ENCODE measurements around the gene IGLON5. TPM values are rescaled to one million over a fixed set of nuclear protein-coding genes. Genes with fewer than 3 reads are reported as not detected.

IGLON5 gene
- total and polyA plus RNA-seq, 7 experiments from 2014 or later: not detected

DNA sequence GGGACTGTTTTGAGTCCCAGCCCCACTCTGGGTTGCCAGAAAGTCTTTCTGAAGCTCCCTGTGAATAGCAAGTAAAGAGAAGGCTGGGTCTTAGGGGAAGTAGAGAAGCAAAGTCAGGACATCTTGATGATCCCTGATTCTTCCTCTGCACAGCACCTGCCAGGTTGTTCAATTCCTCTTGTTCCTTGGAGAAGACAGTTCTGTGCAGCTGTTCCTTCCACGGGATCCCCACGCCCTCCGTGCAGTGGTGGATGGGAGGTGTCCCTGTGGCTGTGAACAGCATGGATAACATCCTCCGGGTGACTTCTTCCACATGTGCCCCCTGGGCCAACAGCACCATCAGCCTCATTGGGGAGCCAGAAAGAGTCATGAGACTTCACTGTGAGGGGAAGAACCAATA is 29.1 kb upstream of the IGLON5 start:
- Histone ChIP-seq H3K36me3 (ENCODE audit: control insufficient read depth in 2 of 3, insufficient read depth in 3 of 3, low read length in 3 of 3) (no peaks in the 10 kb centered on the region), H3K27ac (ENCODE audit: low read depth, low read length) (no peak overlapping the region), H3K4me3 (ENCODE audit: low read length) (no peak overlapping the region), H3K9me3 (ENCODE audit: control insufficient read depth in 2 of 3, low read length in 3 of 3) (no peaks in the 10 kb centered on the region), H3K27me3 (ENCODE audit: control insufficient read depth in 2 of 2, insufficient read depth in 2 of 2, low read length in 2 of 2) (peaks cover 0 to 3% of the 10 kb centered on the region in 2 donors), H3K4me1 (ENCODE audit: control insufficient read depth in 2 of 2, insufficient read depth in 2 of 2, low read length in 2 of 2) (no peaks in the 10 kb centered on the region)
- Mint-ChIP-seq H3K4me3 (no peak overlapping the region), H3K36me3 (peaks cover 0 to 4% (median 0%) of the 10 kb centered on the region in 5 donors), H3K4me1 (no peaks in the 10 kb centered on the region), H3K27me3 (peaks cover 25 to 56% (median 36%) of the 10 kb centered on the region in 5 donors), H3K9me3 (peaks cover 0 to 38% (median 6%) of the 10 kb centered on the region in 11 donors), H3K27ac (no peak overlapping the region)
- intact Hi-C loops (cut with micrococcal nuclease): no loop called here
- ATAC-seq: no peak
- ChIA-PET POLR2A (no interaction called here), CTCF (no interaction called here)
- DNase-seq: no peak

DNA sequence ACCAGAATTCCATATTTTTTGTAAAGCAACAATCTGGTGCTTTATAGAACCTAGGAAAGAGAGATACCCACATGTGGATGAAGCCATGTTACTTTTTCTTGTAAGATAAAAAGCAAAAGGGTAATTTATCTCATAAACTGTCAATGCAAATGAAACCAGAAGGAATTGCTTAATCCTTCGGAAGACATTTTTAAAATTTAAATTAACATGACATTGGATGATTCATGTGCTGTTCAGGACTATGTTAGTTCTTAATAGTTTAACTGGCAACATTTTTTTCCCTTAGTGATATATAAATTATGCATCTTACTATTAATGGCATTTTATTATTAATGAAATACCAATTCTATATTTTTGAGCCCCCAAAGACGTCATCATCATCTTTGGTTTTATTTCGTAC is 25.8 kb upstream of the IGLON5 start:
- Histone ChIP-seq H3K9me3 (ENCODE audit: control insufficient read depth in 2 of 3, low read length in 3 of 3) (no peaks in the 10 kb centered on the region), H3K27me3 (ENCODE audit: control insufficient read depth in 2 of 2, insufficient read depth in 2 of 2, low read length in 2 of 2) (peaks cover 0 to 3% of the 10 kb centered on the region in 2 donors), H3K4me3 (ENCODE audit: low read length) (no peak overlapping the region), H3K4me1 (ENCODE audit: control insufficient read depth in 2 of 2, insufficient read depth in 2 of 2, low read length in 2 of 2) (no peaks in the 10 kb centered on the region), H3K27ac (ENCODE audit: low read depth, low read length) (no peak overlapping the region), H3K36me3 (ENCODE audit: control insufficient read depth in 2 of 3, insufficient read depth in 3 of 3, low read length in 3 of 3) (no peaks in the 10 kb centered on the region)
- H3K27me3 Mint-ChIP-seq: peaks cover 18 to 35% (median 24%) of the 10 kb centered on the region in 5 donors
- ChIA-PET CTCF (no interaction called here), POLR2A (no interaction called here)
- peaks cover 0 to 30% (median 6%) of the 10 kb centered on the region in 11 donors for H3K9me3 Mint-ChIP-seq
- intact Hi-C loops (cut with micrococcal nuclease): no loop called here
- peaks cover 0 to 4% (median 0%) of the 10 kb centered on the region in 5 donors for H3K36me3 Mint-ChIP-seq
- H3K4me1 Mint-ChIP-seq: no peaks in the 10 kb centered on the region
- no peak overlapping the region for H3K27ac Mint-ChIP-seq
- no peak for ATAC-seq
- no peak for DNase-seq
- H3K4me3 Mint-ChIP-seq: no peak overlapping the region

DNA sequence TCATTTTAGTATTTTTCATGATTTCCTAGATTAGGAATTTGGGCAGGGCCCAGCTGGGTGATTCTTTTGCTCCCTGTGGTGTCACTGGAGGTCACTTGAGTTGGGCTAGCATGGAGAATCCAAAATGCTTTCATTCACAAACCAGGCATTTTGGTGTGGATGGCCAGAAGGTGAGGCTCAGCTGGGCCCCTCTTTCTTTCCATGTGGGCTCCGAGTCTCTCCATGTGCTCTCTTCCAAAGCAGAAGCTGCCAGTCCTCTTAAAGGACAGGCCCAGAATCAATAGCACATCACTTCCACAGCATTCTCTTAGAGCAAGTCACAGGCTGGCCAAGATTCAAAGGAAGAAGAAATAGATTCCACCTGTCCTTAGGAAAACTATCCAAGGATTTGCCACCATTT is 21.8 kb upstream of the IGLON5 start:
- CTCF ChIA-PET: no interaction called here
- intact Hi-C loops (cut with micrococcal nuclease): no loop called here
- ATAC-seq: no peak

DNA sequence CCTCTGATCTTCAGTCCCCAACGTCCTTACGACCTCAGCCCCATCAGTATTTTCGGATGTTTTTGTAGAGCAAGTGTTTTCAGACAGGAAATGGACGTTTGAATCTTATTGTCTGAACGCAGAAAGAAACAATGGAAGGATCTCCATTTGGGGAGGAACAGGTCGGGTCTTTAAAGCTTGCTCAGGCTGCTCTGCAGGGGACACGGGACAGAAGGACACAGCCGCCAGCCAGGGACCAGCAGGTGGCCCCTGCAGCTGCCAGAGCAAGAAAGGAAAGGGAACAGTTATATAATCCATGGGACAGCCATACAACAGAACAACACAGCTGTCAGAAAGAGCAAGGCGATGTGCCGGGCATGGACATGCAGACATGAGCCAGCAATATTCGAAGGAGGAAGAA is 18.5 kb upstream of the IGLON5 start:
- H3K9me3 ChIP-seq (ENCODE audit: control insufficient read depth in 2 of 3, low read length in 3 of 3): no peaks in the 10 kb centered on the region
- Mint-ChIP-seq H3K4me3 (no peak overlapping the region), H3K27ac (no peak overlapping the region), H3K36me3 (peaks cover 0 to 4% (median 0%) of the 10 kb centered on the region in 5 donors), H3K4me1 (no peaks in the 10 kb centered on the region), H3K9me3 (peaks cover 0 to 1% (median 0%) of the 10 kb centered on the region in 11 donors), H3K27me3 (peaks cover 0 to 31% (median 6%) of the 10 kb centered on the region in 5 donors)
- no peak overlapping the region for H3K27ac ChIP-seq (ENCODE audit: low read depth, low read length)
- no peaks in the 10 kb centered on the region for H3K36me3 ChIP-seq (ENCODE audit: control insufficient read depth in 2 of 3, insufficient read depth in 3 of 3, low read length in 3 of 3)
- ATAC-seq (no peak), DNase-seq (no peak)
- no peaks in the 10 kb centered on the region for H3K27me3 ChIP-seq (ENCODE audit: control insufficient read depth in 2 of 2, insufficient read depth in 2 of 2, low read length in 2 of 2)
- CTCF ChIA-PET: no interaction called here
- no peaks in the 10 kb centered on the region for H3K4me1 ChIP-seq (ENCODE audit: control insufficient read depth in 2 of 2, insufficient read depth in 2 of 2, low read length in 2 of 2)
- POLR2A ChIA-PET: no interaction called here
- intact Hi-C loops (cut with micrococcal nuclease): no loop called here
- no peak overlapping the region for H3K4me3 ChIP-seq (ENCODE audit: low read length)

More for the DNA sequence above, 21.8 kb upstream of the IGLON5 start:
- no peak for DNase-seq
- no peaks in the 10 kb centered on the region for H3K4me1 Mint-ChIP-seq
- no peak overlapping the region for H3K4me3 ChIP-seq (ENCODE audit: low read length)
- H3K36me3 Mint-ChIP-seq: peaks cover 0 to 4% (median 0%) of the 10 kb centered on the region in 5 donors
- H3K9me3 Mint-ChIP-seq: peaks cover 0 to 6% (median 0%) of the 10 kb centered on the region in 11 donors
- no peak overlapping the region for H3K27ac Mint-ChIP-seq
- no peaks in the 10 kb centered on the region for H3K9me3 ChIP-seq (ENCODE audit: control insufficient read depth in 2 of 3, low read length in 3 of 3)
- H3K4me1 ChIP-seq (ENCODE audit: control insufficient read depth in 2 of 2, insufficient read depth in 2 of 2, low read length in 2 of 2): no peaks in the 10 kb centered on the region
- no peak overlapping the region for H3K27ac ChIP-seq (ENCODE audit: low read depth, low read length)
- POLR2A ChIA-PET: no interaction called here
- H3K27me3 Mint-ChIP-seq: peaks cover 6 to 17% (median 13%) of the 10 kb centered on the region in 5 donors
- H3K27me3 ChIP-seq (ENCODE audit: control insufficient read depth in 2 of 2, insufficient read depth in 2 of 2, low read length in 2 of 2): peaks cover 0 to 3% of the 10 kb centered on the region in 2 donors
- no peaks in the 10 kb centered on the region for H3K36me3 ChIP-seq (ENCODE audit: control insufficient read depth in 2 of 3, insufficient read depth in 3 of 3, low read length in 3 of 3)
- H3K4me3 Mint-ChIP-seq: no peak overlapping the region

DNA sequence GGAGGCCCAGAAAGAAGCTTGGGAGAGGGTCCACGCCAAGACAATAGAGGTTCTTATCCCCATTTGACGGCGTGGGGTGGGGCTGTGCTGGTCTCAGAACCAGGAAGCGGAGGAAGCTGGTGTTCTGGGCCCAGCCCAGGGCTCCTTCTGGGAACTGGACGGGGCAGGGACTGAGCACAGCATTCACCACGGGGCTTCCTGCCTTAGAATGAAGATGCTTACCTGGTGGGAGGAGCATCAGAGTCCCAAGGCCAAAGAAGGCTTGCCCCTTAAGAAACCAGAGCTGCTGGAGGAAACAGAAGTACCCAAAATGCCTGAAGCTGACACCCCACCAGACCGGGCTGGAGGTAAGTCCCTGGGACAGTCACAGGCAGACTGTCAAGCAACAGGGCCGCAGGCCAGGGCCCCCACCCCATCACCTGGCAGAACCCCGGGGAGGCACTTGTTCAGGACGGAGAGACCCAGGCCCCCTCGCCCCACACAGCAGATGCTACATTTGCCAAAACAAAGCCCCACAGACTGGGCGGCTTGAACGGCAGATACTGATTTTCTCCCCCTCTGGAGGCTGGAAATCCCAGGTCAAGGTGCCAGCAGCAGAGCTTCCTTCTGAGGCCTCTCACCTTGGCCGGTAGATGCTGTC is 17.8 kb upstream of the IGLON5 start:
- Histone ChIP-seq H3K27me3 (ENCODE audit: control insufficient read depth in 2 of 2, insufficient read depth in 2 of 2, low read length in 2 of 2) (no peaks in the 10 kb centered on the region), H3K4me3 (ENCODE audit: low read length) (no peak overlapping the region), H3K9me3 (ENCODE audit: control insufficient read depth in 2 of 3, low read length in 3 of 3) (no peaks in the 10 kb centered on the region), H3K4me1 (ENCODE audit: control insufficient read depth in 2 of 2, insufficient read depth in 2 of 2, low read length in 2 of 2) (no peaks in the 10 kb centered on the region), H3K36me3 (ENCODE audit: control insufficient read depth in 2 of 3, insufficient read depth in 3 of 3, low read length in 3 of 3) (no peaks in the 10 kb centered on the region), H3K27ac (ENCODE audit: low read depth, low read length) (no peak overlapping the region)
- ATAC-seq (no peak), DNase-seq (no peak)
- Mint-ChIP-seq H3K4me3 (no peak overlapping the region), H3K4me1 (no peaks in the 10 kb centered on the region), H3K27ac (no peak overlapping the region), H3K27me3 (peaks cover 0 to 31% (median 6%) of the 10 kb centered on the region in 5 donors), H3K36me3 (peaks cover 0 to 4% (median 0%) of the 10 kb centered on the region in 5 donors), H3K9me3 (peaks cover 0 to 1% (median 0%) of the 10 kb centered on the region in 11 donors)
- ChIA-PET POLR2A (no interaction called here), CTCF (no interaction called here)
- intact Hi-C loops (cut with micrococcal nuclease): no loop called here

DNA sequence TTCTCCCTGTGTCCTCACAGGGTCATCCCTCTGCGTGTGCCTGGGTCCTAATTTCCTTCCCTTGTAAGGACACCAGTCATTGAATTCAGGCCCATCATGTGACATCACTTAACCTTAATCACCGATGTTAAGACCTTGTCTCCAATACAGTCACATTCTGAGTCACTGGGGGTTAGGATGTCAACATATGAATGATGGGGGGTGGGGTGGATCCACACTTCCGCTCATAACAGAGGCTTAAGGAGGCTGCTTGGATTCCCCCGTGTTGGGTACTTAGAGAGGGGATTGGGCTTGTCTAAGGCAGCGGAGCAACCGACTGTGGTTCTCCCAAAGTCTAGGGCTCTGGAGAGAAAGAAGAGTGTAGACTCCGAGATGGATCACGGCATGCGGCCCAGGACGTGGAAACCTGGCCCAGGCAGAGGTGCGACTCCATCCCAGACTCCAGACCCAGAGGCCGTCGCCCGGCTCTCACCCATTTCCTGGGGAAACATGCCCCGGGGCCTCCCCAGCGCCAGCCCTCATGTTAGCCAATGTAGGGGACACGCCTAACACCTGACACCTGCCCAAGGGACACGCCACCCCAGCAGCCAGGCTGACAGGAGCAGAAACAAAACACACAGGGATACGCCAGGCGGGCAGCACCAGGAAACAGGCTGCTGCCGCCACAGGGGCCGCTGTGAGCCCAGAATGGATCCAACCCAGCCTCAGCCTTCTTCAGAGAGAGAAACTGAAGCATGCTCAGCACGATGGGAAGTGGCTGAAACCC is 17.1 kb upstream of the IGLON5 start:
- Mint-ChIP-seq H3K27me3 (peaks cover 0 to 31% (median 6%) of the 10 kb centered on the region in 5 donors), H3K4me3 (no peak overlapping the region), H3K4me1 (peaks cover 0 to 1% (median 0%) of the 10 kb centered on the region in 7 donors), H3K27ac (no peak overlapping the region), H3K9me3 (peaks cover 0 to 1% (median 0%) of the 10 kb centered on the region in 11 donors), H3K36me3 (peaks cover 0 to 4% (median 0%) of the 10 kb centered on the region in 5 donors)
- Histone ChIP-seq H3K27ac (ENCODE audit: low read depth, low read length) (no peak overlapping the region), H3K9me3 (ENCODE audit: control insufficient read depth in 2 of 3, low read length in 3 of 3) (no peaks in the 10 kb centered on the region), H3K36me3 (ENCODE audit: control insufficient read depth in 2 of 3, insufficient read depth in 3 of 3, low read length in 3 of 3) (no peaks in the 10 kb centered on the region), H3K4me1 (ENCODE audit: control insufficient read depth in 2 of 2, insufficient read depth in 2 of 2, low read length in 2 of 2) (no peaks in the 10 kb centered on the region), H3K4me3 (ENCODE audit: low read length) (no peak overlapping the region), H3K27me3 (ENCODE audit: control insufficient read depth in 2 of 2, insufficient read depth in 2 of 2, low read length in 2 of 2) (no peaks in the 10 kb centered on the region)
- ChIA-PET CTCF (no interaction called here), POLR2A (no interaction called here)
- intact Hi-C loops (cut with micrococcal nuclease): no loop called here
- ATAC-seq: no peak
- no peak for DNase-seq

All from naive thymus-derived CD4-positive, alpha-beta T cell (primary cell).